SJSA1 (cell line): ENCODE measurements around the gene C5AR1. TPM values are rescaled to one million over a fixed set of nuclear protein-coding genes. Genes with fewer than 3 reads are reported as not detected.

Experiments
- total RNA-seq: library from RNA; depleted of rRNA; stranded (reverse); fragments of >200 nt; shearing (Covaris generic); gene quantifications from 2 replicates; pipeline ENCODE4 v1.2.3, GENCODE V29; 2014; rRNA removed

The C5AR1 gene
- total RNA-seq, 1 experiment from 2014 or later: not detected

Other genes with a start within 250 kb of the C5AR1 start
- gene ZC3H4, start 196.1 kb upstream of the C5AR1 start, total RNA-seq: 6.8 and 11.1 TPM in 2 replicates
- 321 and 324 TPM in 2 replicates for gene SAE1, start 179.0 kb upstream of the C5AR1 start, total RNA-seq
- 4.5 and 10.1 TPM in 2 replicates for gene BBC3, start 78.7 kb upstream of the C5AR1 start, total RNA-seq
- 8.0 and 12.1 TPM in 2 replicates for gene CCDC9, start 53.3 kb upstream of the C5AR1 start, total RNA-seq
- gene INAFM1, start 35.0 kb upstream of the C5AR1 start, total RNA-seq: 2.4 and 2.5 TPM in 2 replicates
- gene C5AR2, start 22.3 kb downstream of the C5AR1 start, total RNA-seq: not detected in 2 replicates
- gene DHX34, start 39.5 kb downstream of the C5AR1 start, total RNA-seq: 15.0 and 16.4 TPM in 2 replicates
- gene MEIS3, start 109.7 kb downstream of the C5AR1 start, total RNA-seq: 25.0 and 50.8 TPM in 2 replicates
- gene SLC8A2, start 162.0 kb downstream of the C5AR1 start, total RNA-seq: not detected in 2 replicates
- 3.2 and 7.2 TPM in 2 replicates for gene KPTN, start 174.4 kb downstream of the C5AR1 start, total RNA-seq
- 87.5 and 132 TPM in 2 replicates for gene NAPA, start 205.2 kb downstream of the C5AR1 start, total RNA-seq